HUES48 (cell line): ENCODE measurements around the gene PBX1.
A peak's percentile ranks its signal among the peaks of the same experiment; 100 is the strongest.

Experiments used
- H3K27ac ChIP-seq: one replicate; pipeline ENCODE4 v1.7.0; 2013; ENCODE audit warnings: low read depth, low read length, inconsistent platforms
- H3K27me3 ChIP-seq: 2 replicates; pipeline ENCODE4 v1.6.1; 2013; ENCODE audit warnings: mild to moderate bottlenecking, low read length; ENCODE audit not compliant: control insufficient read depth, insufficient read depth
- H3K36me3 ChIP-seq: 2 replicates; pipeline ENCODE4 v1.6.1; 2013; ENCODE audit warnings: low read length; ENCODE audit not compliant: control insufficient read depth, insufficient read depth
- H3K4me1 ChIP-seq: 2 replicates; pipeline ENCODE4 v1.6.1; 2013; ENCODE audit warnings: mild to moderate bottlenecking, low read length; ENCODE audit not compliant: control insufficient read depth, insufficient read depth
- H3K4me3 ChIP-seq: 2 replicates; pipeline ENCODE4 v1.5.1; 2013; ENCODE audit warnings: mild to moderate bottlenecking, low read depth, low read length
- H3K9ac ChIP-seq: 2 replicates; pipeline ENCODE4 v1.6.1; 2013; ENCODE audit warnings: mild to moderate bottlenecking, low read depth, low read length, moderate library complexity
- H3K9me3 ChIP-seq: 2 replicates; pipeline ENCODE4 v1.6.1; 2013; ENCODE audit warnings: low read length; ENCODE audit not compliant: control insufficient read depth, insufficient read depth

Gene PBX1

GRCh38 chr1:164671323-164671965, 112.5 kb downstream of the PBX1 start:
- Histone ChIP-seq H3K27me3 (no peaks in the 10 kb centered on the region), H3K9ac (no peak overlapping the region), H3K36me3 (no peaks in the 10 kb centered on the region; the same call in 1 of the 2 replicates), H3K4me1 (peaks cover 44% of the 10 kb centered on the region), H3K4me3 (no peak overlapping the region), H3K27ac (peak overlapping the region; percentile 37), H3K9me3 (no peaks in the 10 kb centered on the region)

GRCh38 chr1:164671966-164672571, 113.1 kb downstream of the PBX1 start:
- H3K4me1 ChIP-seq = peaks cover 44% of the 10 kb centered on the region
- H3K9ac ChIP-seq = no peak overlapping the region
- no peak overlapping the region for H3K27ac ChIP-seq
- no peaks in the 10 kb centered on the region; the same call in 1 of the 2 replicates for H3K36me3 ChIP-seq
- no peaks in the 10 kb centered on the region for H3K27me3 ChIP-seq
- no peaks in the 10 kb centered on the region for H3K9me3 ChIP-seq
- no peak overlapping the region for H3K4me3 ChIP-seq

DNA sequence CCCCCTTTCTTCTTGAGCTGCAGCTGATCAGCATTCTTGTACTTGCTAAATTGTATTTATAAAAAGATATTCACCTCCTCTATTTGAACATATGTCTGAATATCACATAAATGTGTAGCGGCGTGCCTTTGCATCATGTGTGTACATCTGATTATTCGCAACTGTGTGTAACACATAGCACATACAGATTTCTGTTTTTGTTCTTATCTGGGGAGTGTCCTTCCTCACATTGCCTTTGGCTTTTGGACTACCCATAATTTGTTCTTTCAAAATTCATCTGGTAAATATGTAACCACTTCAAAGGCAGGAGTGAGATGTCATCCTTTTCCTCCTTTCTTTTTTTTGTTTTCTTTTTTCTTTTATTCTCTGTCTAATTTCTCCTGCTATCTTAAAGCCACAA, 113.6 kb downstream of the PBX1 start:
- no peak overlapping the region for H3K4me3 ChIP-seq
- H3K4me1 ChIP-seq = peaks cover 42% of the 10 kb centered on the region
- no peak overlapping the region for H3K27ac ChIP-seq
- H3K9ac ChIP-seq = no peak overlapping the region
- H3K36me3 ChIP-seq = no peaks in the 10 kb centered on the region; the same call in 1 of the 2 replicates
- no peaks in the 10 kb centered on the region for H3K9me3 ChIP-seq
- H3K27me3 ChIP-seq = no peaks in the 10 kb centered on the region

- H3K9me3 ChIP-seq = no peaks in the 10 kb centered on the region
- H3K4me3 ChIP-seq = no peak overlapping the region
- H3K36me3 ChIP-seq = peaks cover 2% of the 10 kb centered on the region
- H3K27ac ChIP-seq = no peak overlapping the region
- H3K9ac ChIP-seq = no peak overlapping the region
- peaks cover 32% of the 10 kb centered on the region for H3K4me1 ChIP-seq
- no peaks in the 10 kb centered on the region for H3K27me3 ChIP-seq
These were observed 114.7 kb downstream of the PBX1 start for GRCh38 chr1:164673584-164674214.

DNA sequence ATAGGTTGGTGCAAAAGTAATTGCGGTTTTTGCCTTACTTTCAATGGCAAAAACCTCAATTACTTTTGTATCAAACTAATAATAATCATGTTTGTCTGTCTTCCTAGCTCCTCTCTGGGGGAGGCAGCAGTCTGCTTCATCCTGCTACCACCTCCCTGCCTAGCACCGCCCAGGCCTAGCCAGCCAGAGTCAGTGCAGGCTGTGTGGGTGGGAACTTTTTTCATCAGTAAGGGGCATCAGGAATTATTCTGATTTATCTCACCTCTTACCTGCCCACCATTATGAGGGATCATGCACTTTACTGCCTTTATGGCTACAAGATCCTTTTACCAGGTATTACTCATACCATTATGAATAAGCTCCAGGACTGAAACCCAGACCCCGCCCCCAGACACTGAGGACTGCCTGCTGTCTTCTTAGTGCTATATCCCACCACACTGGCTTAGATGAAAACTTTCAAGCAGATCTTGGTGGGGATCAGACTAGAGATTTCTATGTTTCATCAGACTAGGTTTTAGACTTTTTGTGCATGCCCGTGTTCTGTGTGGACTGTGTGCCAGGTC, 116.4 kb downstream of the PBX1 start:
- no peak overlapping the region for H3K4me3 ChIP-seq
- H3K36me3 ChIP-seq = peaks cover 10% of the 10 kb centered on the region
- H3K9ac ChIP-seq = no peak overlapping the region
- no peaks in the 10 kb centered on the region for H3K27me3 ChIP-seq
- H3K9me3 ChIP-seq = no peaks in the 10 kb centered on the region
- peaks cover 21% of the 10 kb centered on the region for H3K4me1 ChIP-seq
- no peak overlapping the region for H3K27ac ChIP-seq

DNA sequence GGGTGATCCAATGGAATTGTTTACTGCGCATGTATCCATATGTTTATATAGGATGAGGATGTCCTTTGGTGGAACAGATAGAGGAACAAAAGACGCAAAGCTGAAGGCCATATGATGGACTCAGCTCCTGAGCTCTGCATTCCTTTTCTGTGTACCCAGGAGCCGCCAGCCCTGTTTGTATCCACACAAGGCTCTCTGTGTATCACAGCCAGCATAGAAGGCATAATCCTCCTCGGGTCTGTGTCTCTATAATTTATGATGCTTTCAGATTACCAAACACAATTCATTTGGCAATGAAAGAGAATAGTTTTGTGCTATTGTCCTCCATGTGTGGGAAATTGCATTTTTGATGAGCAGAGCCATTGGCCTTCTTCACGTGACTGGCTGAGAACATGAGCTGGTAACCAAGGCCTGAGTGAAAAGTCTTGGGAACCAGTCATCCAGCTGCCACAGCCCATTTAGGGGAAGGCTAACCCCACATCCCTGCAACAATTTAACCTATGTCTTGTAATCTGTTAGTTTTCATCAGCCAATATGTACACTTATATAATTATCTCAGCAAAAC, 119.2 kb downstream of the PBX1 start:
- H3K9me3 ChIP-seq = no peaks in the 10 kb centered on the region
- no peak overlapping the region for H3K9ac ChIP-seq
- no peak overlapping the region for H3K4me3 ChIP-seq
- peaks cover 33% of the 10 kb centered on the region for H3K36me3 ChIP-seq
- peaks cover 10% of the 10 kb centered on the region; the same call in 1 of the 2 replicates for H3K4me1 ChIP-seq
- no peak overlapping the region for H3K27ac ChIP-seq
- no peaks in the 10 kb centered on the region for H3K27me3 ChIP-seq

- no peak overlapping the region for H3K4me3 ChIP-seq
- no peak overlapping the region for H3K9ac ChIP-seq
- H3K4me1 ChIP-seq = peaks cover 10% of the 10 kb centered on the region; the same call in 1 of the 2 replicates
- peaks cover 38% of the 10 kb centered on the region for H3K36me3 ChIP-seq
- H3K27ac ChIP-seq = no peak overlapping the region
- H3K9me3 ChIP-seq = no peaks in the 10 kb centered on the region
- H3K27me3 ChIP-seq = no peaks in the 10 kb centered on the region
These were observed 123.6 kb downstream of the PBX1 start for GRCh38 chr1:164682570-164682969.

DNA sequence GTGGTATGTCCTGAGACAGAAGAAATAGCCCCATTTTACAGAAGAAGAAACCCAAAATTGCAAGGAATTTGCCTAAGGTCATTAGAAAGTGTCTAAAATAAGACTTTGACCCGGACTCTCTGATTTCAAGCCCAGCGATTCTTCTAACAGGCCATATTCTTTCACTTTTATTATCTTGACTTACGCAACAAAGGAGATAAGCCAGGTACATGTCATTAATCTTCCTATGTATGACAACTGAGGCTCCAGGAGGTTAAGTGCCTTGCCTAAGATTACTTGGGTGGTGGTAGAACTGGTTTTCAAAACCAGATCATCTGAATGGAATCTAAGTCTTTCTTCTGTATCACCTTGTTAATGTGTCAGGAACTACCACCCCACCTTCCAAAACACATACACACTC, 124.3 kb downstream of the PBX1 start:
- H3K27ac ChIP-seq = no peak overlapping the region
- H3K4me3 ChIP-seq = no peak overlapping the region

DNA sequence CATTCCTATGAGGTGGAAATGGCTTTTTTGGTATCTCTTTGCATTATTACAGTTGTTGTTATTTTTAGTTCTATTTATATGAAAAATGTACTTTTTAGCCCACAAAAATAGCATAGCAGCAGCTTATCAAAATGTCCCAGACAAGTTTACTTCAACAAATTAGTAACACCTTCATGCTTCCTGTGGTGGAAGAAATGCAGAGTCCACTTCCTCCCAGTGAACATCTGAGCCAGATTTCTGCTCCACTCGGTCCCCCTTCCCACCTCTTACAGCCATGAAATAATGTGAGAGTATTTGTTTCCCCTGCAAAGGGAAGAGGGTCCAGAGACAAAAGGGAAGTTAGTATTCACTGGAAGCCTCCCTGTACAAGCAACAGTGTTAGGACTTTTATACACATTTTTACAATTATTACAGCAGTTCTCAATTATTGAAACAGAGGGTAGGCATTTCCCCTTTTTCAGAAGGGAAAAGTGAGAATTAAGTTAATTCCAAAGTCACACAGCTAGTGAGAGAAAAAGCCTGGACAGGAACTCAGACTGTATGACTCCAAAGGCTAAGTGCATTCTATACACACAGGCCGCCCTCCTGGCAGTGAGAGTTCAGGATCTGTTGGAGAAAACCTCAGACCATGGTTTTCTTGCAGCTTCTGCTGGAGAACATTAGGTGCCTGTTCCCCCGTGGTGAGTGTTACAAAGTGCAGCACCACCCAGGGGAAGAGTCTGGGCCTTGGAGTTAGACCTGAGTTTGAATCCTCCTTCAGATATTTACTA, 126.5 kb downstream of the PBX1 start:
- Histone ChIP-seq H3K9ac (no peak overlapping the region), H3K9me3 (no peaks in the 10 kb centered on the region), H3K36me3 (peaks cover 28% of the 10 kb centered on the region), H3K27ac (no peak overlapping the region), H3K4me1 (peaks cover 29% of the 10 kb centered on the region), H3K4me3 (no peak overlapping the region), H3K27me3 (no peaks in the 10 kb centered on the region)

More for the DNA sequence above, 124.3 kb downstream of the PBX1 start:
- Histone ChIP-seq H3K9ac (no peak overlapping the region), H3K9me3 (no peaks in the 10 kb centered on the region), H3K36me3 (peaks cover 38% of the 10 kb centered on the region), H3K27me3 (no peaks in the 10 kb centered on the region), H3K4me1 (peaks cover 10% of the 10 kb centered on the region; the same call in 1 of the 2 replicates)

GRCh38 chr1:164687777-164688176, 128.8 kb downstream of the PBX1 start:
- peaks cover 26% of the 10 kb centered on the region for H3K4me1 ChIP-seq
- no peaks in the 10 kb centered on the region for H3K27me3 ChIP-seq
- H3K9ac ChIP-seq = no peak overlapping the region
- H3K27ac ChIP-seq = no peak overlapping the region
- H3K9me3 ChIP-seq = no peaks in the 10 kb centered on the region
- no peak overlapping the region for H3K4me3 ChIP-seq
- peaks cover 10% of the 10 kb centered on the region for H3K36me3 ChIP-seq
